ENCODE data around the gene NT5DC3. TPM values are rescaled to one million over a fixed set of nuclear protein-coding genes. Genes with fewer than 3 reads are reported as not detected.

The NT5DC3 gene
- total and polyA plus RNA-seq, 2 of the 13 experiments (the other 11 are each of a cell fraction or from before 2014, with no cell fraction given), result 3.2 to 6.6 TPM

- 0 out of 2 replicates have a peak, but pooled peaks have one; percentile 59 for TF ChIP-seq ZBED4 (CRISPR knock-in tag; IDR thresholded peaks at IDR 0.05; ENCODE audit: borderline replicate concordance)
- TF ChIP-seq ZZZ3 (CRISPR knock-in tag; IDR thresholded peaks at IDR 0.05; ENCODE audit: borderline replicate concordance), result no peak
- no peak for TF ChIP-seq TSC22D2 (CRISPR knock-in tag; IDR thresholded peaks at IDR 0.05; ENCODE audit: borderline replicate concordance)
- no peak for TF ChIP-seq SNAI1 (CRISPR knock-in tag; IDR thresholded peaks at IDR 0.05; ENCODE audit: borderline replicate concordance)
- no peak for TF ChIP-seq BCL3 (CRISPR knock-in tag; IDR thresholded peaks at IDR 0.05)
- no peak for TF ChIP-seq RFXAP (CRISPR knock-in tag; IDR thresholded peaks at IDR 0.05; ENCODE audit: borderline replicate concordance)
- TF ChIP-seq ZNF773 (CRISPR knock-in tag; IDR thresholded peaks at IDR 0.05; ENCODE audit: borderline replicate concordance), result no peak
- TF ChIP-seq SYNCRIP (IDR thresholded peaks at IDR 0.05; ENCODE audit: insufficient read depth, low read depth, low read length), result no peak
- no peak for TF ChIP-seq JUND (CRISPR knock-in tag; IDR thresholded peaks at IDR 0.05)
- no peak for TF ChIP-seq HOMEZ (CRISPR knock-in tag; IDR thresholded peaks at IDR 0.05; ENCODE audit: low read depth)
- TF ChIP-seq, protein P1, sequence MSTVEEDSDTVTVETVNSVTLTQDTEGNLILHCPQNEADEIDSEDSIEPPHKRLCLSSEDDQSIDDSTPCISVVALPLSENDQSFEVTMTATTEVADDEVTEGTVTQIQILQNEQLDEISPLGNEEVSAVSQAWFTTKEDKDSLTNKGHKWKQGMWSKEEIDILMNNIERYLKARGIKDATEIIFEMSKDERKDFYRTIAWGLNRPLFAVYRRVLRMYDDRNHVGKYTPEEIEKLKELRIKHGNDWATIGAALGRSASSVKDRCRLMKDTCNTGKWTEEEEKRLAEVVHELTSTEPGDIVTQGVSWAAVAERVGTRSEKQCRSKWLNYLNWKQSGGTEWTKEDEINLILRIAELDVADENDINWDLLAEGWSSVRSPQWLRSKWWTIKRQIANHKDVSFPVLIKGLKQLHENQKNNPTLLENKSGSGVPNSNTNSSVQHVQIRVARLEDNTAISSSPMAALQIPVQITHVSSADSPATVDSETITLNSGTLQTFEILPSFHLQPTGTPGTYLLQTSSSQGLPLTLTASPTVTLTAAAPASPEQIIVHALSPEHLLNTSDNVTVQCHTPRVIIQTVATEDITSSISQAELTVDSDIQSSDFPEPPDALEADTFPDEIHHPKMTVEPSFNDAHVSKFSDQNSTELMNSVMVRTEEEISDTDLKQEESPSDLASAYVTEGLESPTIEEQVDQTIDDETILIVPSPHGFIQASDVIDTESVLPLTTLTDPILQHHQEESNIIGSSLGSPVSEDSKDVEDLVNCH (CRISPR knock-in tag; IDR thresholded peaks at IDR 0.05), result no peak
- TF ChIP-seq ZNF768 (CRISPR knock-in tag; IDR thresholded peaks at IDR 0.05), result no peak
- TF ChIP-seq, protein P2, sequence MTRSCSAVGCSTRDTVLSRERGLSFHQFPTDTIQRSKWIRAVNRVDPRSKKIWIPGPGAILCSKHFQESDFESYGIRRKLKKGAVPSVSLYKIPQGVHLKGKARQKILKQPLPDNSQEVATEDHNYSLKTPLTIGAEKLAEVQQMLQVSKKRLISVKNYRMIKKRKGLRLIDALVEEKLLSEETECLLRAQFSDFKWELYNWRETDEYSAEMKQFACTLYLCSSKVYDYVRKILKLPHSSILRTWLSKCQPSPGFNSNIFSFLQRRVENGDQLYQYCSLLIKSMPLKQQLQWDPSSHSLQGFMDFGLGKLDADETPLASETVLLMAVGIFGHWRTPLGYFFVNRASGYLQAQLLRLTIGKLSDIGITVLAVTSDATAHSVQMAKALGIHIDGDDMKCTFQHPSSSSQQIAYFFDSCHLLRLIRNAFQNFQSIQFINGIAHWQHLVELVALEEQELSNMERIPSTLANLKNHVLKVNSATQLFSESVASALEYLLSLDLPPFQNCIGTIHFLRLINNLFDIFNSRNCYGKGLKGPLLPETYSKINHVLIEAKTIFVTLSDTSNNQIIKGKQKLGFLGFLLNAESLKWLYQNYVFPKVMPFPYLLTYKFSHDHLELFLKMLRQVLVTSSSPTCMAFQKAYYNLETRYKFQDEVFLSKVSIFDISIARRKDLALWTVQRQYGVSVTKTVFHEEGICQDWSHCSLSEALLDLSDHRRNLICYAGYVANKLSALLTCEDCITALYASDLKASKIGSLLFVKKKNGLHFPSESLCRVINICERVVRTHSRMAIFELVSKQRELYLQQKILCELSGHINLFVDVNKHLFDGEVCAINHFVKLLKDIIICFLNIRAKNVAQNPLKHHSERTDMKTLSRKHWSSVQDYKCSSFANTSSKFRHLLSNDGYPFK (CRISPR knock-in tag; IDR thresholded peaks at IDR 0.05; ENCODE audit: borderline replicate concordance), result no peak
Measured at GRCh38 chr12:103838254-103838914, 2.6 kb downstream of the NT5DC3 start (continued).

All from HepG2 (cell line).